ENCODE results near the gene PRR29. TPM values are rescaled to one million over a fixed set of nuclear protein-coding genes. Genes with fewer than 3 reads are reported as not detected.

Gene PRR29
- total RNA-seq, 2 experiments from 2014 or later = 0.16 to 0.29 TPM

DNA sequence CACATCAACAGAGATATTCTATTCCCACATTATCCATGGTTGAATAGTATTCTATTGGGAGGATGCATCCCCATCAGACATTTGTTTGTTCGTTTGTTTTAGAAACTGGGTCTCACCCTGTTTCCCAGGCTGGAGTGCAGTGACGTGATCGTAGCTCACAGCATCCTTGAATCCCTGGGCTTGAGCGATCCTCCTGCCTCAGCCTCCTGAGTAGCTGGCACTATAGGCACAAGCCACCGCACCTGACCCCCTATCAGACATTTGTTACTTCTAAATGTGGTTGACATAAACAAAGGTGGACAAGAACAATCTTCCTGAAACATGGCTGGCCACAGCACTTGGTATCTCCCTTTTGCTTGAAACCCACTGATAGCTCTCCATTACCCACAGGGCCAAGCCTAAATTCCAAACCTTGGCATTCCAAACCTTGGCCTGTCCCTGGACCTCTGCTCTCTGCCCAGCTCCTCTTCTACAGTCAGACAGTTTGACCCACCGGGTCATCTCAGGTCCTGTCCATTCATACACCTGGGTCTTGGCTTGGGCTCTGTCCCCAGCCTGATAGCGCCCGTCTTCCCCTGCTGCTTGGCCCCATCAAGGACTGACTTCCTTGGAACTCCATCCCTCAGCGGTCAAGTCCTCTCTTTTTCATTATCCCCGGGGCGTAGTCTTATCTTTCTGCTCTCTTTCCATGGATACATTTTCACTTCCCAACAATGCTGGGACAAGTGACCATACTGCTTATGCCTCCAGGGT lies 1.5 kb upstream of the PRR29 start:
- Histone ChIP-seq H2AFZ (ENCODE audit: low read length) (no peak overlapping the region), H3K9me3 (ENCODE audit: low read length) (no peaks in the 10 kb centered on the region), H4K20me1 (ENCODE audit: insufficient read depth, low read length) (no peaks in the 10 kb centered on the region), H3K4me3 (ENCODE audit: low read depth, low read length, poor library complexity, severe bottlenecking) (no peak overlapping the region), H3K9me2 (ENCODE audit: insufficient read depth, low read length) (no peaks in the 10 kb centered on the region), H3K79me2 (ENCODE audit: insufficient read depth, low read depth, low read length) (no peaks in the 10 kb centered on the region), H3K4me2 (ENCODE audit: low read length) (no peak overlapping the region), H3K36me3 (ENCODE audit: insufficient read depth, low read length) (peaks cover 3% of the 10 kb centered on the region; the same call in 1 of the 2 replicates), H3K27ac (ENCODE audit: low read depth, low read length, poor library complexity, severe bottlenecking) (no peak overlapping the region), H3K4me1 (ENCODE audit: insufficient read depth, low read length, poor library complexity, severe bottlenecking) (peaks cover 18% of the 10 kb centered on the region)
- ChIA-PET POLR2A (no interaction called here), CTCF (ENCODE audit: unreplicated experiment) (no interaction called here)
- BruUV-seq (replicated peaks) = no TSS peak
- TF ChIP-seq EZH2phosphoT487 (IDR thresholded peaks at IDR 0.05; ENCODE audit: borderline replicate concordance, low read depth, low read length) = no peak
- TF ChIP-seq, protein P1, sequence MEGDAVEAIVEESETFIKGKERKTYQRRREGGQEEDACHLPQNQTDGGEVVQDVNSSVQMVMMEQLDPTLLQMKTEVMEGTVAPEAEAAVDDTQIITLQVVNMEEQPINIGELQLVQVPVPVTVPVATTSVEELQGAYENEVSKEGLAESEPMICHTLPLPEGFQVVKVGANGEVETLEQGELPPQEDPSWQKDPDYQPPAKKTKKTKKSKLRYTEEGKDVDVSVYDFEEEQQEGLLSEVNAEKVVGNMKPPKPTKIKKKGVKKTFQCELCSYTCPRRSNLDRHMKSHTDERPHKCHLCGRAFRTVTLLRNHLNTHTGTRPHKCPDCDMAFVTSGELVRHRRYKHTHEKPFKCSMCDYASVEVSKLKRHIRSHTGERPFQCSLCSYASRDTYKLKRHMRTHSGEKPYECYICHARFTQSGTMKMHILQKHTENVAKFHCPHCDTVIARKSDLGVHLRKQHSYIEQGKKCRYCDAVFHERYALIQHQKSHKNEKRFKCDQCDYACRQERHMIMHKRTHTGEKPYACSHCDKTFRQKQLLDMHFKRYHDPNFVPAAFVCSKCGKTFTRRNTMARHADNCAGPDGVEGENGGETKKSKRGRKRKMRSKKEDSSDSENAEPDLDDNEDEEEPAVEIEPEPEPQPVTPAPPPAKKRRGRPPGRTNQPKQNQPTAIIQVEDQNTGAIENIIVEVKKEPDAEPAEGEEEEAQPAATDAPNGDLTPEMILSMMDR (conservative IDR thresholded peaks at IDR 0.05; ENCODE audit: low read length) = no peak
- intact Hi-C loops (cut with micrococcal nuclease; ENCODE audit: unreplicated experiment) = no loop called here
- no peak for DNase-seq (ENCODE audit: low spot score)

DNA sequence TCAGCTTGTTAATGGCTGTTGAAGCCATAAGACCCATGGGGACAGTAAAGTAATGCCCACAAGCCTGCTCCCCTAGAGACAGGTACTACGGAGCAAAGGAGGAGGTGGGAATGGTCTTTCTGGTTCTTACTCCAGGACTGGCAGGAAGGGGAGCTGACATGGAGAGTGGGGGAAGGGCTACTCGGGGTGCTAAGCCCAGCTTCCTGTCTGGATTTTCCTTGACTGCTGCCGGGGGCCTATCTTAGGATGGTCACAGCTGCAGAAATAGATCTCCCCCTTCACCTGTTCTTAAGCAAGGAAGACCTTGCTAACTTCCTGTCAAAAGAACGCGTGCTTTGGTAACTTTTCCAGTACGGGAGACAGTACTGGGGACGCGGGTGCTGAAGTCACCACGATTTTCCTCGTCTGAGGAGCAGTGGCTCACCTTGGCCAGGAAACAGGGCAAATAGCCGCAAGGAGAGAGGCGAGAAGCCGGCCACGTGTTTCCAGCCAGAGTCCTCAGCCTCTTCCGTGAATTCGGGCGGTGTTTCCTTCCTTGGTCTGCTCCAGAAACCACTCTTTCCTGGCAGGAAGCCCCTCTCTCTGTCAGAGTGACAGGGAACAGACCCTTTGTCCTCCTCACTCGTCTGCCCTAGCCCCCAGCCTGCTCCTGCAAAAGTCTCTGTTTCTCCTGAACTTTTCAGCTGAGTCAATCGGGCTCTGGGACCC lies 656 bp upstream of the PRR29 start:
- POLR2A ChIA-PET = interaction anchor here (0.6 kb wide), 1 partner anchor 1576 kb away, joined by 3 read pairs; no protein-coding TSS in a partner anchor
- peaks cover 12% of the 10 kb centered on the region; the same call in 1 of the 2 replicates for H3K36me3 ChIP-seq (ENCODE audit: insufficient read depth, low read length)
- CTCF ChIA-PET (ENCODE audit: unreplicated experiment) = no interaction called here
- no peak for TF ChIP-seq EZH2phosphoT487 (IDR thresholded peaks at IDR 0.05; ENCODE audit: borderline replicate concordance, low read depth, low read length)
- BruUV-seq (replicated peaks) = no TSS peak
- peaks cover 18% of the 10 kb centered on the region for H3K4me1 ChIP-seq (ENCODE audit: insufficient read depth, low read length, poor library complexity, severe bottlenecking)
- peak overlapping the region; percentile 87 for H3K4me2 ChIP-seq (ENCODE audit: low read length)
- H2AFZ ChIP-seq (ENCODE audit: low read length) = peak overlapping the region; percentile 12; the same call in 1 of the 2 replicates
- H4K20me1 ChIP-seq (ENCODE audit: insufficient read depth, low read length) = no peaks in the 10 kb centered on the region
- H3K9me2 ChIP-seq (ENCODE audit: insufficient read depth, low read length) = no peaks in the 10 kb centered on the region
- no peaks in the 10 kb centered on the region for H3K9me3 ChIP-seq (ENCODE audit: low read length)
- no peak overlapping the region for H3K27ac ChIP-seq (ENCODE audit: low read depth, low read length, poor library complexity, severe bottlenecking)
- H3K79me2 ChIP-seq (ENCODE audit: insufficient read depth, low read depth, low read length) = no peaks in the 10 kb centered on the region
- no peak for DNase-seq (ENCODE audit: low spot score)
- H3K4me3 ChIP-seq (ENCODE audit: low read depth, low read length, poor library complexity, severe bottlenecking) = peak overlapping the region; percentile 69
- intact Hi-C loops (cut with micrococcal nuclease; ENCODE audit: unreplicated experiment) = no loop called here

DNA sequence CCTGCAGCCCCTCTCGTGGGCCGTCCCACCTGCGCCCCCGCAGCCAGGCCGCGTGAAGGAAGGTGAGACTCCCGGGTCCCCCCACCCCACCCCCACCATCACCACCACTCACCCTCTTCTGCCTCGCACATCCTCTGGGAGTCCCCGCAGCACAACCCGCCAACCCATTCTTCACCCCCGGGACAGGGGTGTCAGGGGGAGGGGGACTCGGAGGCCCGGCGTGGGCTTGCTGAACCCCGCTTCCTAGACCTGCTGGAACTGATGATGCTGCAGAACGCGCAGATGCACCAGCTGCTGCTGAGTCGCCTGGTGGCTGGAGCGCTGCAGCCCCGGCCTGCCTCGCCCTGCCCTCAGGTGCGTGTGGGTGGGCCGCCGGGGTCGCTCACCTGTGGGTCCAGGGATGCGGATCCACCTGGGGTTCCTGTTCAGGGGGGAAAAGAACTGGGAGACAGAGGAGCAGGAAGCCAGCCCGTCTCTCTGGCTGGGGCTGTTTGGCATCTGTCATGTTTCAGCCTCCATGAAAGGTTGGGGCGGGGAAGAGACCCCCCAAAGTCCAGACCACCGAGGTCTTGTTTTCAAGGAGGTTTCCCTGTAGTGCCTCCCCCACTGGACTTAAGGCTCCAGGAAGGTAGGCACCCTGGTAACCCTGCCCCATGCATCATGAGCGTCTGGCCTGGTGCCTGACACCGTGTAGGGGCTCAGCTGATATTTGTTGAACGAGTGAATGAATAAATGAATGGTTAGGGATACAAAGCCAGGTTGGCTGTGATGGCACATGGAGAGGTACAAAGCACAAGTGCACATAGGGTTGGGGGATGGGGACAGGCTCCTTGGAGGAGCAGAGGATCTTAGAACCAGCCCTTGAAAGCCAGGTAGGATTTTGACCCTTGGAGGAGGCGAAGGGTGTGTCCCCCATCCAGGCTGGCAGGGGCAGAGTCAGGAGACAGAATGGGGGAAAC lies 849 bp downstream of the PRR29 start:
- CTCF ChIA-PET (ENCODE audit: unreplicated experiment) = no interaction called here
- H3K27ac ChIP-seq (ENCODE audit: low read depth, low read length, poor library complexity, severe bottlenecking) = no peak overlapping the region
- DNase-seq (ENCODE audit: low spot score) = no peak
- H3K9me2 ChIP-seq (ENCODE audit: insufficient read depth, low read length) = no peaks in the 10 kb centered on the region
- H3K4me1 ChIP-seq (ENCODE audit: insufficient read depth, low read length, poor library complexity, severe bottlenecking) = peaks cover 18% of the 10 kb centered on the region
- peaks cover 27% of the 10 kb centered on the region; the same call in 1 of the 2 replicates for H3K36me3 ChIP-seq (ENCODE audit: insufficient read depth, low read length)
- no peaks in the 10 kb centered on the region for H4K20me1 ChIP-seq (ENCODE audit: insufficient read depth, low read length)
- H3K79me2 ChIP-seq (ENCODE audit: insufficient read depth, low read depth, low read length) = no peaks in the 10 kb centered on the region
- TF ChIP-seq, protein P1 (conservative IDR thresholded peaks at IDR 0.05; ENCODE audit: low read length) = no peak
- no peak for TF ChIP-seq EZH2phosphoT487 (IDR thresholded peaks at IDR 0.05; ENCODE audit: borderline replicate concordance, low read depth, low read length)
- H3K9me3 ChIP-seq (ENCODE audit: low read length) = no peaks in the 10 kb centered on the region
- peak overlapping the region; percentile 12; the same call in 1 of the 2 replicates for H2AFZ ChIP-seq (ENCODE audit: low read length)
- no TSS peak for BruUV-seq (replicated peaks)
- H3K4me2 ChIP-seq (ENCODE audit: low read length) = peak overlapping the region; percentile 87
- POLR2A ChIA-PET = no interaction called here
- intact Hi-C loops (cut with micrococcal nuclease; ENCODE audit: unreplicated experiment) = no loop called here
- peak overlapping the region; percentile 69 for H3K4me3 ChIP-seq (ENCODE audit: low read depth, low read length, poor library complexity, severe bottlenecking)
